ENCODE data around the gene PAQR7.

Gene PAQR7

DNA sequence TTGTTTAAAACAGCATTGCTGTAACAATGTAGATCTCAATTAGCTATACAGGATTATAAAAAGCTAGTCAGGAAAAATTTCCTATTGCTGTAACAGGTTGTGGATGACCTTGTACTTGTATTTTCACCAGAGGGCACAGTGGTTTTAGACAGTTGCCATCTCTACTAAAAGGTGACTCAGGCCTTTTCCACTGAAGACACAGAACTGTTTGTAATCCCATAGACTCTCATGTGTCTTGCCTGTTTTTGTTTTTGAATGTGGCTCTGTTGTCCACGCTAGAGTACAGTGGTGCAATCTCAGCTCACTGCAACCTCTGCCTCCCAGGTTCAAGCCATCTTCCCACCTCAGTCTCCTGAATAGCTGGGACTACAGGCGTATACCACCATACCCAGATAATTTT lies 49.9 kb downstream of the PAQR7 start:
- H3K4me3 ChIP-seq (ENCODE audit: low read length): no peak overlapping the region
- no peak for DNase-seq (ENCODE audit: low read depth)
- TF ChIP-seq, protein P1, sequence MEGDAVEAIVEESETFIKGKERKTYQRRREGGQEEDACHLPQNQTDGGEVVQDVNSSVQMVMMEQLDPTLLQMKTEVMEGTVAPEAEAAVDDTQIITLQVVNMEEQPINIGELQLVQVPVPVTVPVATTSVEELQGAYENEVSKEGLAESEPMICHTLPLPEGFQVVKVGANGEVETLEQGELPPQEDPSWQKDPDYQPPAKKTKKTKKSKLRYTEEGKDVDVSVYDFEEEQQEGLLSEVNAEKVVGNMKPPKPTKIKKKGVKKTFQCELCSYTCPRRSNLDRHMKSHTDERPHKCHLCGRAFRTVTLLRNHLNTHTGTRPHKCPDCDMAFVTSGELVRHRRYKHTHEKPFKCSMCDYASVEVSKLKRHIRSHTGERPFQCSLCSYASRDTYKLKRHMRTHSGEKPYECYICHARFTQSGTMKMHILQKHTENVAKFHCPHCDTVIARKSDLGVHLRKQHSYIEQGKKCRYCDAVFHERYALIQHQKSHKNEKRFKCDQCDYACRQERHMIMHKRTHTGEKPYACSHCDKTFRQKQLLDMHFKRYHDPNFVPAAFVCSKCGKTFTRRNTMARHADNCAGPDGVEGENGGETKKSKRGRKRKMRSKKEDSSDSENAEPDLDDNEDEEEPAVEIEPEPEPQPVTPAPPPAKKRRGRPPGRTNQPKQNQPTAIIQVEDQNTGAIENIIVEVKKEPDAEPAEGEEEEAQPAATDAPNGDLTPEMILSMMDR (conservative IDR thresholded peaks at IDR 0.05; ENCODE audit: low read depth, low read length): no peak

GRCh38 chr1:25821630-25822091 lies 53.8 kb downstream of the PAQR7 start:
- no peak for DNase-seq (ENCODE audit: low read depth)
- TF ChIP-seq, protein P1 (conservative IDR thresholded peaks at IDR 0.05; ENCODE audit: low read depth, low read length): no peak
- H3K4me3 ChIP-seq (ENCODE audit: low read length): no peak overlapping the region

DNA sequence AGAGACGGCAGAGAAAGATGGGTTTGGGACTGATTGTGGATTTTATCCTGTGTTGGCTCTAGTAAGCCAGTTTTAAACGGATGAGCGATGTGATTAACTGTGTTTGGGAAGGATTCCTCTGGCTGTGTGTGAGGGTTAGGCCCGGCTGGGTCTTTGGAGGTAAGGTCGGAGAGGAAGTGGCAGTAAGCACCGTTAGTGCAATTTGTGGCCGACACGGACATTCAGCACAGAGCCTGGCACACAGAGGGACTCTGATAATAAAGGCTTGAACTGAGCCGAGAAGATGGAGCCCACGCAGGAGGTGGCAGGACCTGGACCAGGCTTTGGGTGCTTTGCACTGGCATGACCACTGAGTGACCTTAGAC lies 54.4 kb downstream of the PAQR7 start:
- peak overlapping the region; percentile 64 for H3K4me3 ChIP-seq (ENCODE audit: low read length)
- no peak for DNase-seq (ENCODE audit: low read depth)
- TF ChIP-seq, protein P1 (conservative IDR thresholded peaks at IDR 0.05; ENCODE audit: low read depth, low read length): no peak

DNA sequence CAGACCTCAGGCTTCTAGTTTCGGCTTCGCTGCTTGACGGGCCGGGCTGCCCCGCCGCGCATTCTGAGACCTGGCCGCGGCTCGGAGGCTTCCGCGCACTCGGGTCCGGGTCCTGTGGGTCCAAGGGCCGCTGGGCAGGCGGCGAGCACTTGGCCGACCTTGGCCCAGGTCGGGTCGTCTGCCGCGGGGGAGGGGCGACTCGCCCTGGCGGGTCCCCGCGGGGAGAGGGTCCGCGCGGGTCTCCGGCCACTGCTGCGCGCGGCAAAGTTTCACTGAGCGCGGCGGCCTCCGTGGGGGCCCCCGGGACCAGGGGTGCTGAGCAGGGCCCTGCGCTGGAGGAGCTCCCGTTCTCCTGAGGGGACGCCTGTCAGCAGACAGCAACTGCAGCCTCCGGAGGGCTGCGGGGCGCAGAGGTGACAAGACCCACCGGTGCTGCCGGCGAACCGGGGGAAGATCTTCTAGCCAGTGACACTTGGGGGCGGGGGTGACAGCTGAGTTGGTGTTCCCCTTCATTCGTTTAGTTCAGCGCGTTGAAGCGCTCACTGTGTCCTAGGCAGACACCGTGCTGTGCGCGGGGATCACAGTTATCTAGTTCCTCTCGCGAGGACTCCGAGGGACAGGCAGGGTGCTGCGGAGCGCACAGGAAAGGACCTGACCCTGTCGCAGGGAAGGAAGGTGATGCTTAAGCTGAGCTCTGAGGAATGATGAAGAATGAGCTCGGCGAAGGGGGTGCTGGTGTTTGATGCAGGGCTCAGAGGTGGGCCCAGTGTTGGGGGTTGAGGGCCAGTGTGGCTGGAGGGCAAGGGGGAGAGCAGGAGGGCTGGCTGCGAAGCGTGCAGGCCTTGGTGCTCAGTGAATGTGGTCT lies 55.0 kb downstream of the PAQR7 start:
- DNase-seq (ENCODE audit: low read depth): no peak
- H3K4me3 ChIP-seq (ENCODE audit: low read length): peak overlapping the region; percentile 64
- TF ChIP-seq, protein P1 (conservative IDR thresholded peaks at IDR 0.05; ENCODE audit: low read depth, low read length): no peak

GRCh38 chr1:25819491-25820246 lies 55.8 kb downstream of the PAQR7 start, which contains the start of gene MTFR1L:
TSS of gene MTFR1L (plus strand) at chr1:25819954. CDS start at chr1:25823105, 3,151 bp downstream.
- TF ChIP-seq, protein P1 (conservative IDR thresholded peaks at IDR 0.05; ENCODE audit: low read depth, low read length): no peak
- no peak for DNase-seq (ENCODE audit: low read depth)
- peak within 1 kb of the TSS; percentile 64 for H3K4me3 ChIP-seq (ENCODE audit: low read length)

GRCh38 chr1:25818569-25818968 lies 56.9 kb downstream of the PAQR7 start:
- H3K4me3 ChIP-seq (ENCODE audit: low read length): peak overlapping the region; percentile 64
- no peak for DNase-seq (ENCODE audit: low read depth)
- TF ChIP-seq, protein P1 (conservative IDR thresholded peaks at IDR 0.05; ENCODE audit: low read depth, low read length): no peak
